GM06990 (cell line): Measurements from ENCODE around the gene TBL3.

Source experiments
- DNase-seq: peaks from one replicate; pipeline ENCODE4 v3.0.0-alpha.2; 2011; ENCODE audit not compliant: insufficient read length; ENCODE audit errors: extremely low read depth
- H3K27me3 ChIP-seq: replicated peaks from 2 replicates; pipeline ENCODE4 v1.6.0; 2011; ENCODE audit warnings: low read length; ENCODE audit not compliant: control insufficient read depth, insufficient read depth
- H3K36me3 ChIP-seq: 2 replicates; pipeline ENCODE4 v1.5.1; 2011; ENCODE audit warnings: low read length; ENCODE audit not compliant: control insufficient read depth, insufficient read depth
- H3K4me3 ChIP-seq: replicated peaks from 2 replicates; pipeline ENCODE4 v1.5.1; 2011; ENCODE audit warnings: low read depth, mild to moderate bottlenecking, control low read depth, low read length
- TF ChIP-seq, protein P1 (sequence below): IDR thresholded peaks from 2 replicates; pipeline ENCODE4 v1.5.1; 2011; ENCODE audit warnings: low read length, control low read depth, mild to moderate bottlenecking, inconsistent platforms; ENCODE audit not compliant: insufficient read depth, poor library complexity, severe bottlenecking

The TBL3 gene

DNA sequence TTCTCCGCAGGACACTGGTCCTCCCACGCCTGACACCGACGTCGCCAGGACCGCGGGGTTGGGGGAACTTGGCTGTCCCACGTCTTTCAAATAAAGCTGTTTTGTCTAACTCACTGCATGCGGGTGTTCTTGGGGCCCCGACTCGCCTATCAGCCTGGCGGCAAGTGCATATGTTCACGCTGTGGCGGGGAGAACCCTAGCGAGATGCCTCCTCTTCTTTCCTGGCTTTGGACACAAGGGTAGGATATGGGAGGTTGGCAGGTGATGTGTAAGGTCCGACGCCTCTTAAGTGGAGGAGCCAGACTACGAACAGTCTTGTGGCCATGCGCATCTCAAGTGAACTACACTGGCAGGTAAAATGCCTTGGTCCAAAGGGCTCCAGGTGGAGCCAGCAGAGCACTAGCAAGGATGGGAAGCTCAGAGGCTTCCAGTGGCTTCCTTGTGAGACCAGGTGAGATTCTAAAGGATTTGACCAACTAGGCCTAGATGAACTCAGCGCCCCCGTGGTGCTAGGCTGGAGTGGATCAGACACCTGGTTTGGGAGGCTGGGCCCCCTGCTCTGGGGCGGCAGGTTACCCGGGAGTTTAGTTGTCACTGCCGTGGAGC is 6.4 kb upstream of the TBL3 start:
- H3K27me3 ChIP-seq: no peaks in the 10 kb centered on the region
- H3K4me3 ChIP-seq: peak overlapping the region; percentile 83
- TF ChIP-seq, protein P1, sequence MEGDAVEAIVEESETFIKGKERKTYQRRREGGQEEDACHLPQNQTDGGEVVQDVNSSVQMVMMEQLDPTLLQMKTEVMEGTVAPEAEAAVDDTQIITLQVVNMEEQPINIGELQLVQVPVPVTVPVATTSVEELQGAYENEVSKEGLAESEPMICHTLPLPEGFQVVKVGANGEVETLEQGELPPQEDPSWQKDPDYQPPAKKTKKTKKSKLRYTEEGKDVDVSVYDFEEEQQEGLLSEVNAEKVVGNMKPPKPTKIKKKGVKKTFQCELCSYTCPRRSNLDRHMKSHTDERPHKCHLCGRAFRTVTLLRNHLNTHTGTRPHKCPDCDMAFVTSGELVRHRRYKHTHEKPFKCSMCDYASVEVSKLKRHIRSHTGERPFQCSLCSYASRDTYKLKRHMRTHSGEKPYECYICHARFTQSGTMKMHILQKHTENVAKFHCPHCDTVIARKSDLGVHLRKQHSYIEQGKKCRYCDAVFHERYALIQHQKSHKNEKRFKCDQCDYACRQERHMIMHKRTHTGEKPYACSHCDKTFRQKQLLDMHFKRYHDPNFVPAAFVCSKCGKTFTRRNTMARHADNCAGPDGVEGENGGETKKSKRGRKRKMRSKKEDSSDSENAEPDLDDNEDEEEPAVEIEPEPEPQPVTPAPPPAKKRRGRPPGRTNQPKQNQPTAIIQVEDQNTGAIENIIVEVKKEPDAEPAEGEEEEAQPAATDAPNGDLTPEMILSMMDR: no peak
- H3K36me3 ChIP-seq: peaks cover 21% of the 10 kb centered on the region
- no peak for DNase-seq

DNA sequence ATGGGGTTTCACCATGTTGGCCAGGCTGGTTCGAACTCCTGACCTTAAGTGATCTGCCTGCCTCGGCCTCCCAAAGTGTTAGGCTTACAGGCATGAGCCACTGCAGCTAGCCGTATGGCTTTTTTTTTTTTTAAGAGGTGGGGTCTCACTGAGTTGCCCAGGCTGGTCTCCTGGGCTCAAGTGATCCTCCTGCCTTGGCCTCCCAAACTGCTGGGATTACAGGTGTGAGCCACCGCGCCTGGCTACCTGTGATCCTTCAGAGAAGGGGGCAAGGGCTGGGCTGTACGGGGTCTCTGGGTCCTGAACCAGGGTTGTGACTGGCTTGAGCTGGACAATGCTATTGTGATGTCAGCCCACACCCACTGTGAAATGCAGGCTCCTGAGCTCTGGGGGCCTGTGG is 5.4 kb upstream of the TBL3 start, which contains the start of gene RNF151:
Gene RNF151, plus strand, starts transcription at position 397 of the 400 bp plus-strand sequence. CDS start 26 bp downstream, outside the sequence.
- Histone ChIP-seq H3K4me3 (peak within 1 kb of the TSS; percentile 83), H3K27me3 (no peaks in the 10 kb centered on the region), H3K36me3 (peaks cover 19% of the 10 kb centered on the region)
- TF ChIP-seq, protein P1: no peak
- no peak for DNase-seq

DNA sequence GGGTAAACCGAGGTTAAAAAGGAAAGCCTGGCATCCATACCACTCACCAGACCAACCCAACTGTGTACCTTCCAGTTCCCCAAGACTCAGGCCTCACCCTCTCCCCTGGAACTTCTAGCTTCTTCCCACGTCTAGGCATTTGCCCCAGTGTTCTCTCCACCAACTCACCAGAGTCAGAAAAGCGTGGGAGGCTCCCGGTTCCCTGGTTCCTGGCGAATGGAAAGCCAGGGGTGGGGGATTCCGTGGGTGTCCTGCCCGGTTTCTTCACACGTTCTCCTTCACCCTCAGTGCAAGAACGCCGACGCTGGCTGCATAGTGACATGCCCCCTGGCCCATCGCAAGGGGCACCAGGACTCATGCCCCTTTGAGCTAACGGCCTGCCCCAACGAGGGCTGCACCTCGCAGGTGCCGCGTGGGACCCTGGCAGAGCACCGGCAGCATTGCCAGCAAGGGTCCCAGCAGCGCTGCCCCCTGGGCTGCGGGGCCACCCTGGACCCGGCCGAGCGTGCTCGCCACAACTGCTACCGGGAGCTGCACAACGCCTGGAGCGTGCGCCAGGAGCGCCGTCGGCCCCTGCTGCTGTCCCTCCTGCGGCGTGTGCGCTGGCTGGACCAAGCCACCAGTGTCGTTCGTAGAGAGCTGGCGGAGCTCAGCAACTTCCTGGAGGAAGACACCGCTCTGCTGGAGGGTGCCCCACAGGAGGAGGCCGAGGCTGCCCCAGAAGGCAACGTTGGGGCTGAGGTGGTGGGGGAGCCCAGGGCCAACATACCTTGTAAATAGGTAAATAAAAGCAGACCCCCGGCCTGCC is 3.5 kb upstream of the TBL3 start:
- Histone ChIP-seq H3K4me3 (no peak overlapping the region), H3K27me3 (no peaks in the 10 kb centered on the region), H3K36me3 (peaks cover 6% of the 10 kb centered on the region)
- TF ChIP-seq, protein P1: no peak
- peak; percentile 9 for DNase-seq

DNA sequence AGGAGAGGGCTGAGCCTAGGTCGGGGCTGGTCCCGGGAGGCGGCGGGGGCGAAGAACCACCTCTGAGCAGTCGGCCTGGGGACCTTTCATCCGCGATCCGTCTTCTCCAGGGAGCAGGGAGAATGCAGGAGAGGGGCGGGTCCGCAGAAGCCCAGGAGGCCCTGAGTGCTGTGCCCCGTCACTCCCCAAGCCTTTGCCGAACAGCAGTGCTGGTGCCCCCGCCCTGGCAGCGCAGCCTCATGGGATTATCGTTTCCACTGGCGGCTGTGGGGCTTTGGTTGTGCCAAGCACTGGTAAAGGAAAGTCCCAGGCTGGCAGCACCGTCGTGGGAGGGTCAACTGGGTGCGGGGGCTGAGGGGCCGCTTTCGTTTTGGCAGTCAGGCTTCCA is 631 bp downstream of the TBL3 start:
- DNase-seq: no peak
- TF ChIP-seq, protein P1: no peak
- Histone ChIP-seq H3K4me3 (peak overlapping the region; percentile 93), H3K27me3 (no peaks in the 10 kb centered on the region), H3K36me3 (peaks cover 28% of the 10 kb centered on the region)

DNA sequence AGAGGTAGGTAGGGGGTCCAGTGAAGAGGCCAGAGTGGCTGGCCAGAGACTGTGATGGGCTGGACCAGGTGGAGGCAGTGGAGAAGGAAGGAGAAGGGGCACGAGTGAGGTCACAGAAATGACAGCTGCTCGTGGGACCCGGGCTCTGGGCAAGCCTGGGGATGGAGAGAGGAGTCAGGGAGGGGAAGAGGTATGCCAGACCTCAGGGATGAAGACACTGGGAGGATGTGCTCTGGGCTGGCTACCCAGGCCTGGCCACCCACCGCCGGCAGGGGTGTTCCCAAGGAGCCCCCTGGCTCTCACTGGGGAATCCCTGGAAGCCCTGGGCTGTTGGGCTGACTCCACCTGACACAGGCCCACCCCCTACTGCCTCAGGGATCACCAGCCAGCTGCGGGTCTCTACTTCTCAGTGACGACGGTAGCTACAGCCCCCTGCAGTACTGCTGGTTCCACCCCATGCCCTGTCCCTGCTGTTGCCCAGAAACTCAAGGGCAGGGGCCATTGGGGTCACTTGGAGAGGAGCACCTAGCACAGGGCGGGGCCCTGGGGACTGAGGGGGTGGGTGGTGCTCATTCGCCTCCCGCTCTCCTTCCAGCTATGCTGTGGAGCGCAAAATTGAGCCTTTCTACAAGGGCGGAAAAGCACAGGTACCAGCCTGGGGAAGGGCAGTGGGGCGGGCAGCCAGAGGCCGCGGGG is 1.8 kb downstream of the TBL3 start:
- peaks cover 36% of the 10 kb centered on the region for H3K36me3 ChIP-seq

More for the DNA sequence above, 1.8 kb downstream of the TBL3 start:
- Histone ChIP-seq H3K27me3 (no peaks in the 10 kb centered on the region), H3K4me3 (no peak overlapping the region)
- TF ChIP-seq, protein P1: no peak
- no peak for DNase-seq
